HCT116 (cell line): ENCODE results near the gene VGF. TPM values are rescaled to one million over a fixed set of nuclear protein-coding genes. Genes with fewer than 3 reads are reported as not detected.

Experiments
- ATAC-seq: fragments of 200-7000 bp; cut with Tn5 transposase; 2 replicates; pipeline ENCODE4 v1.9.1; 2020; ENCODE audit warnings: mild to moderate bottlenecking, moderate library complexity
- BruUV-seq: library from RNA; stranded (reverse); fragments of 400-500 nt; replicated peaks from 2 replicates; lab custom pipeline; 2021; lab: Mats Ljungman, UMichigan
- CTCF ChIA-PET: fragments of 300-600 bp; sonication (Branson Sonifier 250); formaldehyde crosslinking; loops from one replicate; lab custom pipeline; 2021; ENCODE audit warnings: antibody characterized with exemption; lab: Charles Lee
- POLR2A ChIA-PET: fragments of 300-600, 350-600 bp; sonication (Branson Sonifier 250); formaldehyde crosslinking; loops from one replicate; lab custom pipeline; 2021; ENCODE audit warnings: antibody characterized with exemption; lab: Charles Lee
- RAD21 ChIA-PET, 2 experiments: fragments of 300-600 bp; sonication (Branson Sonifier 250); formaldehyde crosslinking; loops; one replicate each; lab custom pipeline; 2023; ENCODE audit warnings: low total read pairs in 2 of 2; ENCODE audit not compliant: uncharacterized antibody in 2 of 2, unreplicated experiment in 2 of 2, low non-redundant PET in 1 of 2; lab: Charles Lee
- DNase-seq: peaks from one replicate; pipeline ENCODE4 v3.0.0-alpha.2; 2010; ENCODE audit warnings: low read depth, low spot score
- H2AFZ ChIP-seq: fragments of 200-600 bp; shearing (Covaris generic), sonication (generic); 2 replicates; pipeline ENCODE4 v1.6.1; 2017; ENCODE audit warnings: low read depth, mixed run types, mixed read lengths, antibody characterized with exemption, low read length; ENCODE audit not compliant: poor library complexity, severe bottlenecking
- H3K27ac ChIP-seq: 2 replicates; pipeline ENCODE4 v1.5.1; 2012; ENCODE audit warnings: low read depth, low read length
- H3K27me3 ChIP-seq: fragments of 200-600 bp; sonication (generic); 2 replicates; pipeline ENCODE4 v1.6.1; 2016; ENCODE audit warnings: mixed run types, low read length, mixed read lengths; ENCODE audit not compliant: insufficient read depth
- H3K36me3 ChIP-seq, 2 experiments: fragments of 200-500 bp in 1 of 2; fragments of 200-600 bp in 1 of 2; sonication (Bioruptor generic) in 1 of 2; sonication (generic) in 1 of 2; 2 replicates each; pipeline versions ENCODE4 v1.5.1 to v1.6.1; 2014 to 2016; ENCODE audit warnings: low read length in 2 of 2, inconsistent platforms in 1 of 2, mixed read lengths in 1 of 2, mixed run types in 1 of 2; ENCODE audit not compliant: insufficient read depth in 2 of 2, control insufficient read depth in 1 of 2
- H3K4me1 ChIP-seq, 2 experiments: fragments of 200-600 bp in 1 of 2; sonication (generic) in 1 of 2; 2 replicates each; pipeline versions ENCODE4 v1.5.1 to v1.6.1; 2012 to 2017; ENCODE audit warnings: low read length in 2 of 2, inconsistent platforms in 1 of 2, mild to moderate bottlenecking in 1 of 2, mixed read lengths in 1 of 2, mixed run types in 1 of 2, moderate library complexity in 1 of 2; ENCODE audit not compliant: insufficient read depth in 2 of 2, control insufficient read depth in 1 of 2
- H3K4me2 ChIP-seq: fragments of 200-600 bp; sonication (generic); 2 replicates; pipeline ENCODE4 v1.6.1; 2017; ENCODE audit warnings: mixed run types, low read length, mixed read lengths
- H3K4me3 ChIP-seq, 2 experiments: fragments of 200-600 bp in 1 of 2; sonication (generic) in 1 of 2; replicated peaks in 1 of 2; 2 replicates each; pipeline ENCODE4 v1.5.1; 2011 to 2016; ENCODE audit warnings: low read length in 2 of 2, control low read depth in 1 of 2, low read depth in 1 of 2, mild to moderate bottlenecking in 1 of 2, mixed read lengths in 1 of 2, mixed run types in 1 of 2
- H3K79me2 ChIP-seq: fragments of 200-600 bp; sonication (generic); 2 replicates; pipeline ENCODE4 v1.6.1; 2017; ENCODE audit warnings: mild to moderate bottlenecking, mixed run types, low read length, moderate library complexity, mixed read lengths; ENCODE audit not compliant: insufficient read depth
- H3K9ac ChIP-seq: fragments of 200-600 bp; sonication (generic); 2 replicates; pipeline ENCODE4 v1.6.1; 2016; ENCODE audit warnings: low read length, mixed read lengths
- H3K9me2 ChIP-seq: fragments of 200-600 bp; sonication (generic), shearing (Covaris generic); 2 replicates; pipeline ENCODE4 v1.6.1; 2017; ENCODE audit warnings: mixed run types, mild to moderate bottlenecking, moderate library complexity; ENCODE audit not compliant: insufficient read depth
- H3K9me3 ChIP-seq, 2 experiments: fragments of 200-500 bp in 1 of 2; fragments of 200-600 bp in 1 of 2; sonication (Bioruptor generic) in 1 of 2; sonication (generic) in 1 of 2; 2 replicates each; pipeline ENCODE4 v1.6.1; 2014 to 2017; ENCODE audit warnings: low read length in 2 of 2, mixed read lengths in 2 of 2, inconsistent platforms in 1 of 2, low read depth in 1 of 2, mild to moderate bottlenecking in 1 of 2, mixed run types in 1 of 2, moderate library complexity in 1 of 2; ENCODE audit not compliant: control insufficient read depth in 1 of 2, insufficient read depth in 1 of 2
- H4K20me1 ChIP-seq: fragments of 200-600 bp; sonication (generic), shearing (Covaris generic); 2 replicates; pipeline ENCODE4 v1.6.1; 2017; ENCODE audit warnings: mixed run types, mild to moderate bottlenecking, moderate library complexity; ENCODE audit not compliant: insufficient read depth
- ATF3 ChIP-seq: IDR thresholded peaks from 2 replicates; pipeline ENCODE4 v1.6.1; 2012
- CBX3 ChIP-seq: IDR thresholded peaks from 2 replicates; pipeline ENCODE4 v1.6.1; 2012; ENCODE audit warnings: low read depth
- CEBPB ChIP-seq: IDR thresholded peaks from 2 replicates; pipeline ENCODE4 v1.6.1; 2012; ENCODE audit warnings: low read depth
- CTCF ChIP-seq, 3 experiments: fragments of 200-600 bp in 1 of 3; sonication (generic) in 1 of 3; IDR thresholded peaks in 2 of 3; conservative IDR thresholded peaks in 1 of 3; 2 replicates each; pipeline ENCODE4 v1.5.1; 2012 to 2017; ENCODE audit warnings: low read depth in 2 of 3, low read length in 2 of 3, antibody characterized with exemption in 1 of 3, borderline replicate concordance in 1 of 3, control low read depth in 1 of 3, mild to moderate bottlenecking in 1 of 3, mixed read lengths in 1 of 3, mixed run types in 1 of 3, moderate library complexity in 1 of 3; ENCODE audit not compliant: insufficient read depth in 1 of 3
- EZH2 ChIP-seq: fragments of 200-600 bp; sonication (generic); IDR thresholded peaks from 2 replicates; pipeline ENCODE4 v1.6.1; 2017; ENCODE audit warnings: antibody characterized with exemption, mixed run types
- EZH2phosphoT487 ChIP-seq: fragments of 200-600 bp; IDR thresholded peaks from 2 replicates; pipeline ENCODE4 v1.6.1; 2018; ENCODE audit warnings: antibody characterized with exemption, borderline replicate concordance
- JUND ChIP-seq: IDR thresholded peaks from 2 replicates; pipeline ENCODE4 v1.6.1; 2012
- MAX ChIP-seq: IDR thresholded peaks from 2 replicates; pipeline ENCODE4 v1.6.1; 2012
- POLR2AphosphoS5 ChIP-seq: IDR thresholded peaks from 2 replicates; pipeline ENCODE4 v1.6.1; 2011; ENCODE audit warnings: mild to moderate bottlenecking, low read depth, low read length, moderate library complexity
- RAD21 ChIP-seq: IDR thresholded peaks from 2 replicates; pipeline ENCODE4 v1.6.1; 2012; ENCODE audit warnings: low read depth, mild to moderate bottlenecking
- REST ChIP-seq: IDR thresholded peaks from 2 replicates; pipeline ENCODE4 v1.6.1; 2012; ENCODE audit warnings: low read depth
- SIN3A ChIP-seq: IDR thresholded peaks from 2 replicates; pipeline ENCODE4 v1.6.1; 2012; ENCODE audit warnings: low read depth
- SP1 ChIP-seq: IDR thresholded peaks from 2 replicates; pipeline ENCODE4 v1.6.1; 2012; ENCODE audit warnings: low read depth
- SRF ChIP-seq: IDR thresholded peaks from 2 replicates; pipeline ENCODE4 v1.6.1; 2012; ENCODE audit warnings: low read depth
- TCF7L2 ChIP-seq: IDR thresholded peaks from 2 replicates; pipeline ENCODE4 v1.7.0; 2011; ENCODE audit warnings: borderline replicate concordance, inconsistent platforms; ENCODE audit not compliant: insufficient read depth, insufficient read length; ENCODE audit errors: extremely low read depth
- YY1 ChIP-seq: IDR thresholded peaks from 2 replicates; pipeline ENCODE4 v1.6.1; 2011; ENCODE audit warnings: low read length, low read depth, moderate library complexity, mild to moderate bottlenecking; ENCODE audit not compliant: insufficient replicate concordance; ENCODE audit errors: extremely low read depth
- ZBTB33 ChIP-seq: IDR thresholded peaks from 2 replicates; pipeline ENCODE4 v1.6.1; 2011; ENCODE audit warnings: mild to moderate bottlenecking, low read length, moderate library complexity; ENCODE audit not compliant: insufficient replicate concordance; ENCODE audit errors: extremely low read depth
- ZFX ChIP-seq: fragments of 450-650 bp; IDR thresholded peaks from 2 replicates; pipeline ENCODE4 v1.6.1; 2017
- ZNF274 ChIP-seq: fragments of 200-500 bp; sonication (Bioruptor generic); IDR thresholded peaks from 2 replicates; pipeline ENCODE4 v1.6.1; 2014; ENCODE audit warnings: mild to moderate bottlenecking, low read depth, low read length, inconsistent platforms
- intact Hi-C: fragments of 100-400 bp; cut with micrococcal nuclease; formaldehyde crosslinking; loops from 2 replicates; pipeline ENCODE4 v1.10.0; 2022
- total RNA-seq: library from RNA; stranded (reverse); gene quantifications from one replicate; pipeline ENCODE4 v1.2.1, GENCODE V29; 2021; ENCODE audit not compliant: unreplicated experiment

The VGF gene
- total RNA-seq, 1 experiment from 2014 or later: 43.2 TPM

- Histone ChIP-seq H3K4me1 (peaks cover 17 to 47% of the 10 kb centered on the region in 2 experiments), H3K79me2 (no peaks in the 10 kb centered on the region), H3K4me3 (no peak overlapping the region), H3K27me3 (no peaks in the 10 kb centered on the region), H3K9me3 (no peaks in the 10 kb centered on the region), H3K27ac (no peak overlapping the region), H2AFZ (no peak overlapping the region), H3K4me2 (no peak overlapping the region), H3K9ac (no peak overlapping the region), H4K20me1 (no peaks in the 10 kb centered on the region), H3K9me2 (no peaks in the 10 kb centered on the region), H3K36me3 (no peaks in the 10 kb centered on the region)
- POLR2A ChIA-PET: interaction anchor here (1.3 to 1.8 kb wide), 2 partner anchors 13 kb away, joined by 3 to 5 read pairs; partner anchors contain the start of gene SERPINE1
- RAD21 ChIA-PET: no interaction called here
- no peak for DNase-seq
- intact Hi-C loops: no loop called here
- CTCF ChIA-PET: interaction anchor here (0.7 to 1.1 kb wide), 2 partner anchors 13 to 148 kb away, joined by 3 read pairs; no protein-coding TSS in a partner anchor
- no TSS peak for BruUV-seq
- TF ChIP-seq ATF3 (no peak), SRF (no peak), SP1 (no peak), CEBPB (no peak), CBX3 (no peak), EZH2 (no peak), ZBTB33 (no peak), TCF7L2 (no peak), ZNF274 (no peak), ZFX (no peak), EZH2phosphoT487 (no peak), CTCF (IDR thresholded peaks at IDR 0.05 in 2 of 3, conservative IDR thresholded peaks at IDR 0.05 in 1 of 3; ENCODE audit: borderline replicate concordance in 1 of 3, insufficient read depth in 1 of 3, low read depth in 2 of 3, low read length in 2 of 3) (no peak), JUND (no peak), POLR2AphosphoS5 (no peak), MAX (no peak), YY1 (no peak), SIN3A (no peak), REST (no peak), RAD21 (no peak)
- ATAC-seq: no peak
Observed at GRCh38 chr7:101113836-101114235, 51.5 kb downstream of the VGF start.
